Stimulated activated effector memory CD8-positive, alpha-beta T cell treated with anti-CD3 and anti-CD28 coated beads, Interleukin-12 subunit alpha, Interleukin-12 subunit beta, amount 100 ng/mL, for 72 hours (primary cell): ENCODE measurements around the gene MYBBP1A.
A peak's percentile ranks its signal among the peaks of the same experiment; 100 is the strongest.

Source experiments
- ATAC-seq: fragments of 150-1000 bp; cut with Tn5 transposase; 2 replicates; pipeline ENCODE4 v1.10.0; 2021
- DNase-seq, 2 donors: peaks; one replicate each; pipeline ENCODE4 v3.0.0; 2021 to 2022; ENCODE audit warnings: low spot score in 2 of 2
- H3K27ac Mint-ChIP-seq: one replicate; pipeline ENCODE4 v1.8.0; 2022; ENCODE audit warnings: mild to moderate bottlenecking, mixed read lengths
- H3K36me3 Mint-ChIP-seq: one replicate; pipeline ENCODE4 v1.8.0; 2022; ENCODE audit warnings: mild to moderate bottlenecking, mixed read lengths
- H3K4me1 Mint-ChIP-seq: one replicate; pipeline ENCODE4 v1.8.0; 2022; ENCODE audit warnings: mixed read lengths
- H3K4me3 Mint-ChIP-seq: one replicate; pipeline ENCODE4 v1.8.0; 2022; ENCODE audit warnings: mild to moderate bottlenecking, mixed read lengths
- H3K9me3 Mint-ChIP-seq: one replicate; pipeline ENCODE4 v1.8.0; 2022; ENCODE audit warnings: mixed read lengths

The MYBBP1A gene

DNA sequence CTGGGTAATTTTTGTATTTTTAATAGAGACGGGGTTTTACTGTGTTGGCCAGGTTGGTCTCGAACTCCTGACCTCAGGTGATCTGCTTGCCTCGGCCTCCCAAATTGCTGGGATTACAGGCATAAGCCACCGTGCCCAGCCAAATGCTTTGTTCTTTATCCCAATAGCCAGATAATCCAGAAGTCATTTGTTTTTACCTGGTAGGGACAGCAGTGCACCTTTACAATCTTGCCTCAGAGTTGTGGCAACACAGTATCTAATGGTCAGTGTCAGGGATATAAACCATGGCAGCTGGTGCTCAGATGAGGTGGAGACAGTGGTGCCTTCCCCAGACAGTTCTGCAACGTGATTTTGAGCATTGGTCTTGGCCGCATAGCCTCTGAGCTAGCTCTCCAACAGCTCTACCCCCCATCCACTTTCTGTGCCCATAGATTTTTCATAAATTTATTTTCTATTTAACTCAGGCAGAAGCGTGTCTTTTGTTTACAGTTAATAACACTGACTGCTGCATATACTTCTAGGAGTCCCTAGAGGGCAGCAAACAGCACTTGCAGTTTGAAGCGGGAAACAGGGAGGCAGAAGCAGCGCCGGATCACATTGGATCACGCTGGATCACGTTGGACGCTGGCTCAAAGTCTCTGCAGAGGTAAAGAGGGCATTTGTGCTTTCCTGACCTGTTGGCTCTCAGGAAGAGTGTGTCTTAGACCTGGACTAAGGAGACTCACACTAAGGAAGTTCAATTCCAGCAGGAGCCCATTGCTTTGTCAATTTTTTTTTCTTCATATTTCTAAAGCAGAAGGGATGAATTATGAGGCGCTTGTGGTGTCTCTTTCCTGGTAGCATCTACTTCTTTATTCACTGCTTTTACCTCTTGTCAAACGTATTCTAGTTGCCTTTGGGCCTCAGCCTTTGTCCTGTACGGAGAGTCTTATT, 10.3 kb upstream of the MYBBP1A start:
- peak in 1 of 2 donors; percentile 69 for DNase-seq
- peak; percentile 63 for ATAC-seq
- peaks cover 35% of the 10 kb centered on the region for H3K4me1 Mint-ChIP-seq
- no peaks in the 10 kb centered on the region for H3K9me3 Mint-ChIP-seq
- no peak overlapping the region for H3K4me3 Mint-ChIP-seq
- no peaks in the 10 kb centered on the region for H3K36me3 Mint-ChIP-seq
- H3K27ac Mint-ChIP-seq, result no peak overlapping the region

DNA sequence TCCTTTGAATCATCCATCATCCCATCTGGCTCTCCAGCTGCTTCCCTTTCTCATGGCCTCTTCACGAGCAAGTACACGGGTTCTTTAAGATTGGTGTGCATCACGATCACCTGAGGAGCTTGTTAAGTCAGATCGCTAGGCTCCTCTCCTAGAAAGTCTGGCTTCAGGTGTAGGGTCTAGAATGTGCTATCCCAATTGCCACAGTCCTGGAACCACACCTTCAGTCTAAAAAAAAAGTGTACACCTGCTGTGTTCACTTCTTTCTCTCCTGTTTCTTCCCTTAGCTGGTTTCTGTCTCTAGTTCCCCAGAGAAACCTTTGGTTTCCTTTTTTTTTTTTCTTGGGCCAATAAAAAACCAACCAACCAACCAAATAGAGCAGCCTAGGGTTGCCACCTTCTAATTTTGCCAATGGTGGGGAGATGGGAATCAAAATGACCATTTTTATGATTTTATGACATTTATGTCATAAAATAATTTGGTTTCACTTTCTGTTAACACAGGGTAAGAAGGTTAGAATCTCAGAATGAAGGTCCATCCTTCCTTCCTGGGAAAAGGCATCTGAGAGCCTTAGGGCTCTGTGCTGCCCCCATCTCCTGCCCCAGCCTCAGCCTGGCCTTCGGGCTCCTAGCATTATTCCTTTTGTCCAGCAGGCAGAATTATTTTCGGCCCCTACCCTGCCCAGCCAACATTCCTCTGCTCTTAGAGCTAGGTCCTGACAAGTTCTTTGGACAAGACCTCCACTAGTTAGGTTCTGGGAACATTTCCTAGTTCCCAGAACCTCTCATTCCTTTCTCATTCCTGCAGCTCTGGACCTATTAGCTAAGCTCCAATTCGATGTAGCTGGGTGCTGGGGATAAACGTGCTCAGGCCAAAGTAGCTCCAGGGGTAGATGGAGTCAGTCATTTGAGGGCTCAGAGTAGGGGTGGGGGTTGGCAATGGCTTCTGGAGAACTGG, 7.1 kb upstream of the MYBBP1A start:
- no peak for ATAC-seq
- Mint-ChIP-seq H3K9me3 (no peaks in the 10 kb centered on the region), H3K4me1 (peaks cover 40% of the 10 kb centered on the region), H3K27ac (peak overlapping the region; percentile 85), H3K4me3 (peak overlapping the region; percentile 14), H3K36me3 (no peaks in the 10 kb centered on the region)
- DNase-seq, result no peak

DNA sequence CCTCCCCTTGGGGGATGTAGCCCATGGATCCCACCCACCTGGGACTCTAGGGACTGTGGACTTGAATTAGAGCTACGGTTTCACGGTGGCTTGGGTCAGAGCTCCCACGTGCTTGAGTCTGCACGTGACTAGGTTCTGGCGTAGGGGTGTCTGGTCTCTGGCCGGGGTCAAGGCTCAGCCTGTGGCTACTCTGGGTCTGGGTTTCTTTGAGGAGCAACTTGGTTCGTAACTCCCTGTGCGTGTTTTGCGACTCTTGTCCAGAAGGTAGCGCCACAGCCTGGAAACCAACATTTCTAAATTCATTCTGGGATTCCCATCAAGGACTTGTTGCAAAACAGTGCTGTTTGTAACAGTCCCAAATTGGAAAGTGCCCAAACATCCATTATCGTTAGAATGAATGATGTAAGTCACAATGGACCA, 5.7 kb upstream of the MYBBP1A start:
- Mint-ChIP-seq H3K4me1 (peaks cover 38% of the 10 kb centered on the region), H3K9me3 (no peaks in the 10 kb centered on the region), H3K36me3 (no peaks in the 10 kb centered on the region), H3K27ac (no peak overlapping the region), H3K4me3 (no peak overlapping the region)
- no peak for DNase-seq
- no peak for ATAC-seq

DNA sequence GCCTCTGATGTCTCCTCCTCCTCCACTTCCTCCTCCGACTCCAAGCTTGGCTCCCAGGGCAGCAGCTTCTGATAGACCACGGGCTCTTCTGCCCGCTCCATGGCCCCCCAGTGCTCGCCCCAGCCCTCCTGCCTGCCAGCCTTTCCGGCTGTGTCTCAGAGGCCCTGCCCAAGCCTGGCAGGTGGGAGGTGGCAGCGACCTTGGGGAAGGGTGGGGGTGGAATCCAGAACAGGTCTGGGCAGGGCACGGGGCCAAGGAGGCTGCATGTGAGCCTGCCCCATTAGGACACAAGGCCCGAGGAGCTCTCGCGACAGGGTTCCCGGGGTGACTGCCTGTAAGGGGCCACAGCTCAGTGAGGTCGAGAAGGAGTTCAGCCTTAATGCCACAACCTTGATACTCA, 5.2 kb upstream of the MYBBP1A start, which contains the start of gene GGT6:
TSS of gene GGT6 (minus strand) at position 157 of the 400 bp plus-strand sequence. CDS start at position 101, 56 bp downstream.
- Mint-ChIP-seq H3K4me3 (no peak within 1 kb of the TSS), H3K36me3 (peaks cover 1% of the 10 kb centered on the region), H3K4me1 (peaks cover 38% of the 10 kb centered on the region), H3K27ac (no peak within 1 kb of the TSS), H3K9me3 (no peaks in the 10 kb centered on the region)
- ATAC-seq (no peak), DNase-seq (no peak)

DNA sequence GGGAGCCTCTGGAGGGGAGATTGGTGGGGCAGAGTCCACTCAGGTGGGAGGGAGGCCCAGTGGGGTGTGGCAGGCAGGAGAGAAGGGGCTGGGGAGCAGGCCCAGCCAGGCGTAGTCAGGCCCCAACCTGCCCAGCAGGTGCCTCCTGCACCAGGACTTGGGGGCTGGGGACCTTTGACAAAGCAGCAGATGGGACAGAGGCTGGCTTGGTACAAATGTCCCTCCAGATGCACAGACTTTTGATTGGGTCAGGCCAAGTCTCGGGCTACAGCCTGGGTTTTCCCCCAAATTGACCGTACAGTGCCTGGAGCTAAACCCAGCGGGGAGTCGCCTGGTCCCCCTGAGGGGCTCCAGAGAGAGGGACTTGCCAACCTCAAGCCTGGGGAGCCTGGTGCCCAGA, 4.8 kb upstream of the MYBBP1A start:
- Mint-ChIP-seq H3K9me3 (no peaks in the 10 kb centered on the region), H3K4me1 (peaks cover 41% of the 10 kb centered on the region), H3K27ac (no peak overlapping the region), H3K36me3 (peaks cover 6% of the 10 kb centered on the region), H3K4me3 (no peak overlapping the region)
- DNase-seq (no peak), ATAC-seq (no peak)

DNA sequence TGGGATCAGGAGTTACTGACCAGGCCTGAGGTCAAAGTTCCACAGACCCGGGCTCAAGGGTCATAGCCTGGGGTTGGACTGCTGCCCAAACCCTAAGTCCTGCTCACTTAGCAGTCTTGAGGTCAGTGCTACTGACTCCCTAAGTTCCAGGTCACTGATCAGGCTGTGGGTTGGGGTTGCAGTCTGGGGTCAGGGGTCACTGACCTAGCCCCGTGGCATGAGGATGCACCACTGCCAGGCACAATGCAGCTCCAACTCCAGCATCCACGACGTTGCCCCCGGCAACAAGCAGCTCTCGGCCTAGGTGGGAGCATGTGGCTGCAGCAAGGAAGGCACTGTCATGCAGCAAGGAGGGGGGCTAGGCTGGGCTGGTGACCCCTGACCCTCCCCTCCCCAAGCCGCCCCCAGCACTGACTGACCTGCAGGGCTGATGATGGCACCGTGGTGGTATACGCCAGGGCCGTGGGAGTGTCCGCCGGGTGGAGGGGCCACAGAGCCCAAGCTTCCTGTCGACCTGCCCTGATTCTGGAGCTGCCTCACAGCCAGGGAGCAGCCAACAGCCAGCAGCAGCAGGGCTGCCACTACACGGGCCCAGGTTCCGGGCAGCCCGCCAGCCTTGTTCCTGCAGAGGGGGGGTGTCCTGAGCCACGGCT, 4.1 kb upstream of the MYBBP1A start:
- no peak for DNase-seq
- no peaks in the 10 kb centered on the region for H3K9me3 Mint-ChIP-seq
- H3K27ac Mint-ChIP-seq, result no peak overlapping the region
- ATAC-seq, result no peak
- H3K36me3 Mint-ChIP-seq, result peaks cover 13% of the 10 kb centered on the region
- no peak overlapping the region for H3K4me3 Mint-ChIP-seq
- H3K4me1 Mint-ChIP-seq, result peaks cover 46% of the 10 kb centered on the region

DNA sequence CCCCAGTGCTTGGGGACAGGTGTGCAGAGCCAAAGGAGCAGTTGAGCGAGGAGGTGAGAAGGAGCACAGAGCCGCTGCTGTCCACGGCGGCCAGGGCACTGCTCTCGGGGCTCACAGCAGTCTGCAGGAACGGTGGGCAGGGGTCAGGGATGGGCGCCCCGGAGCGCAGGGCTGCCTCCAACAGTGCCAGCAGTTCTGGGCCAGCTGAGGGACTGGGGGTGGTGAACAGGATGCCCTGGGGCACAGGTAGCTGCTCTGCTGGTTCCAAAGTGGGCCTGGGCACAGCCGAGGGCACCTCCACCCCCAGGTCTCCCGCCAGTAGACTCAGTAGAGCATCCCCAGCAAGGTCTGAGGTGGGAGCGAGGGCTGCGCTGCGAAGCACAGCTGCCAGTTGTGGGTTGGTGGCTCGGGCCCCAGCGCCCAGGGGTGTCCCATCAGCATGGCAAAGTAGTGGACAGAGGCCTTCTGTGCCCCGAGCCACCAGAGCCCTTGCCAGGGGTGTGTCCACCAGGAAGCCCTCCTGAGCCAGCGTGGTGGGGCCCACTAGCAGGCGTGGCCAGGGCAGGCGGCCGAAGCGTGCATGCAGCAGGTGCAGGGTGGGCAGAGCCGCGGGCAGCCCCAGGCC, 3.3 kb upstream of the MYBBP1A start:
- DNase-seq, result no peak
- H3K4me1 Mint-ChIP-seq, result peaks cover 51% of the 10 kb centered on the region
- no peak for ATAC-seq
- peaks cover 21% of the 10 kb centered on the region for H3K36me3 Mint-ChIP-seq
- no peaks in the 10 kb centered on the region for H3K9me3 Mint-ChIP-seq
- no peak overlapping the region for H3K27ac Mint-ChIP-seq
- H3K4me3 Mint-ChIP-seq, result no peak overlapping the region

DNA sequence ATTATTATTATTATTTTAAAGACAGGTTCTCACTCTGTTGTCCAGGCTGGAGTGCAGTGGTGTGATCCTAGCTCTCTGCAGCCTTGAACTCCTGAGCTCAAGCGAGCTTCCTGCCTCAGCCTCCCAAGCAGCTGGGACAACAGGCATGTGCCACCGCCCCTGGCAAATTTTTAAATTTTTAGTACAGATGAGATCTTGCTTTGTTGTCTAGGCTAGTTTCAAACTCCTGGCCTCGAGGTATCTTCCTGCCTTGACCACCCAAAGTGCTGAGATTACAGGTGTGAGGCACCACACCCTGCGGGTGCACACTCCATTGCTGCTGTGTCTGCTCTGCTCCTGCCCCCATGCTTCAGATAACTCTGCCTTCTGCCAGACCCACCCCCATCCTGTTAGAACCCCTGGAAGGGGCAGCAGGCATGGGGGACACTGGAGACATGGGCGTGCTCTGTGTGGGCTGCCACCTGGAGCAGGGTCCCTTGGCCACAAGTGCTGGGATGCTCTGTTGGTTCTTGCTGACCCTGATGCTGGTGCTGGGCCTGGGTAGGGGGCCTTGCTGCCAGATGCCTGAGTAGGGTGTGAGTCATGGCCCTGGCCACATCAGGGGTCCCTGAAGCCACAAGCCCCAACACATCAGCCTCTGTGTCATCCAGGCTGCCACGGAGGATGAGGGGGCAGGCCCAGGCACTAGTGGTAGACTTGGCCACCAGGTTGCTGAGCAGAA, 2.6 kb upstream of the MYBBP1A start:
- peaks cover 44% of the 10 kb centered on the region for H3K4me1 Mint-ChIP-seq
- no peaks in the 10 kb centered on the region for H3K9me3 Mint-ChIP-seq

DNA sequence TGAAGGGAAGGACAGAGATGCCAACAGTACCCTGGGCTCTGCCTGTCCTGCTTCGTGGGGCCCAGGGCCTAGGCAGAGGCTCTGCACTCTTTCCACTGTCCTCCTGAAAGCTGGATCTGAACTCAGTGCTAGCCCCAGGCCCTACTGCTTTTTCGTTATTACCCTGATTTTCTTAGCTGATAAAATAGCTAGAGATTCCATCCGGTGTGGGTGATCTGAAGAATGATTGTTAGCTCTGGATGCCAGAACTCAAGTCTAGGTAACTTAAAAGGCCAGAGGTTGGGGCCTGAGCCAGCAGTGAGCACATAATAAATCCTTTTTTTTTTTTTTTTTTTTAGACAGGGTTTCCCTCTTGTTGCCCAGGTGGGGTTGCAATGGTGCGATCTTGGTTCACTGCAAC, 1.8 kb upstream of the MYBBP1A start:
- H3K9me3 Mint-ChIP-seq, result no peaks in the 10 kb centered on the region
- DNase-seq (no peak), ATAC-seq (no peak)
- peak overlapping the region; percentile 89 for H3K4me3 Mint-ChIP-seq
- peaks cover 36% of the 10 kb centered on the region for H3K36me3 Mint-ChIP-seq
- peaks cover 36% of the 10 kb centered on the region for H3K4me1 Mint-ChIP-seq
- H3K27ac Mint-ChIP-seq, result peak overlapping the region; percentile 95

More for the DNA sequence above, 2.6 kb upstream of the MYBBP1A start:
- Mint-ChIP-seq H3K36me3 (peaks cover 28% of the 10 kb centered on the region), H3K4me3 (no peak overlapping the region), H3K27ac (no peak overlapping the region)
- DNase-seq, result no peak
- no peak for ATAC-seq

DNA sequence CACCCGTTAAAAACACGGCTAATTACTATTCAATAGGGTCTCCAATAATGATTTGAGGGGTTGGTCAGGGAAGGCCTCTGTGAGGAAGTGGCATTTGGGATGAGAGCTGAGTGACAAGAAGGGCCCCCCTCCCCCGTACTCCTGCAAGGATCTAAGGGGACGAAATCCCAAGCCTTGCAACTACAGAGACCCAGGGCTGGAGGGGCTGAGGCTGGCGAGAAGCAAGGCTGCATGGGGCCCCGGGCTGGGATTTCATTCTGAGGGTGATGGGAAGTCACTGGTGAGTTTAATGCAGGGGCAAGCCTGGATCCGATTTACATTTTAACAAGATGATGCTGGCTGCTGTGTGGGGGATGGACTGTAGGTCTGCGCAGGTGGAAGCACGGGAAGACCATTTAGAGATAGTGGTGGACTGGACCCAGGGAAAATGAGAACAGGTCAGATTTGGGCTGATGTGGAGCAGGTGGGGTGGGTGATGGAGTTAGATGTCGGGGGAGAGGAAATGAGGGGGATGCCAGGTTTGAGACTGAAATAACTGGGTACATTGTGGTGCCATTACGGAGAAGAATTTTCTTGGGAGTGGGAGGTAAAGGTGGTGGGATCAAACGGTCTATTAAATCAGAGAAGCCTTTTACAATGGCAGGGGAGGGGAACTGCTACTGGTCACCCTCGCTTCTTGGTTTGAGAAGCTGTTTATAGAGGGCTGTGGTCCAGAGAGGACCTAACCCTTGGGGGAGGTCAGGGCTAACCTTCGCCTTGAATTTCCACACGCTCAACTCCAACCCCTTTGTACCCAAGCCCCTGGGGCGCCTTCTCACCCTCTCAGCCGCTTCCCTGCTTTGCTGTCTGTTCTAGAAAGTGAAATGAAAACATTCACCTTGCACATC, 932 bp upstream of the MYBBP1A start:
- H3K9me3 Mint-ChIP-seq, result no peaks in the 10 kb centered on the region
- peak overlapping the region; percentile 95 for H3K27ac Mint-ChIP-seq
- DNase-seq (no peak), ATAC-seq (no peak)
- peak overlapping the region; percentile 89 for H3K4me3 Mint-ChIP-seq
- H3K4me1 Mint-ChIP-seq, result peaks cover 32% of the 10 kb centered on the region
- peaks cover 44% of the 10 kb centered on the region for H3K36me3 Mint-ChIP-seq

DNA sequence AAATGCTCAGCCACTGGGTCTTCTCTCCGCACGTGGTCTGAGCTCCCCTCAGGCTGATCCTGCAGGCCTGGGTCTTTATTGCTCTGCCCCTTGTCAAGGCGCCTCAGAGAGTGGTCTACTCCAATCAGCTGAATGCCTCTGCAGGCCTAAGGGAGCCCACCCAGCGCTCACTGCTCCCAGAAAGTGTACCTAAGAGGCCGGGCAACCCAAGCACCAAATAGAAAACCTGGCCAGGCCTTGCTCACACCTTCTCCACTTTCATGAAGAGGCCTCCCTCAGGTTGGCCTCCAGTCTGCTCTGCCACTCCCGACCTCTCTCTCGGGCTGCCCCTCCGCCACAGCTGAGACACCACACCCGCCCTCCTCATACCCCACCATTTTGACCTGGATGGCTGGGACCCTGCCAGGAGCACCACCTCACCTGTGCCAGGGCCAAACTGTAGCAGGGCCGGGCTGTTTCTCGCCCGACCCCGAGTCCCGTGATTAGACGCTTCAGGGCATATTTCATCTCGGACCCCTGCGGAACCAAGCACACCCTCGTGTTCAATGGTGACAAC, 665 bp downstream of the MYBBP1A start:
- Mint-ChIP-seq H3K27ac (peak overlapping the region; percentile 95), H3K4me1 (peaks cover 32% of the 10 kb centered on the region), H3K9me3 (no peaks in the 10 kb centered on the region), H3K36me3 (peaks cover 60% of the 10 kb centered on the region), H3K4me3 (peak overlapping the region; percentile 89)
- no peak for DNase-seq
- ATAC-seq, result peak; percentile 2

DNA sequence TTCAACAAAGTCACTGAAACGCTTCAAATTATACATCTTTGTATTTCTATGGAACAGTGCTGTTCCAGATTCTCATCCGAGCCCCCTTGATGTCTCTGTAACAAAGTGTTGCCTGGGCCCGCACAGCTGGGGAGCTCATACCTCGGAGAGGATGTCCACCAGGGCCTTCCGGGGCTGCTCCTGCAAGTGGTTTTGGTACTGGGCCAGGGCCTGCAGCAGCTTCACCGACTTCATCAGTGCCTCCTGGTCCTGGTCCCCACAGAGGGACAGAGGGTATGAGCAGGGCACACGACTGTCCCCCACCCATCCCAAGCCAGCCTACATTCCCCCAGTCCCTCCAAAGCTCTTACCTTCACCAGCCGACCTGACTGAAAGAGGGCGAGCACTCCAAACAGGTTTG, 1.5 kb downstream of the MYBBP1A start:
- H3K4me1 Mint-ChIP-seq, result peaks cover 32% of the 10 kb centered on the region
- H3K9me3 Mint-ChIP-seq, result no peaks in the 10 kb centered on the region
- DNase-seq, result no peak
- H3K27ac Mint-ChIP-seq, result peak overlapping the region; percentile 95
- no peak for ATAC-seq
- H3K36me3 Mint-ChIP-seq, result peaks cover 66% of the 10 kb centered on the region
- peak overlapping the region; percentile 89 for H3K4me3 Mint-ChIP-seq
